SU-DHL-6 (cell line): ENCODE measurements around the gene AFAP1.

Source experiments
- H2AFZ ChIP-seq: fragments of 200-600 bp; sonication (generic); 2 replicates; pipeline ENCODE4 v1.6.1; 2014; ENCODE audit warnings: low read depth, mild to moderate bottlenecking, moderate library complexity, mixed read lengths, antibody characterized with exemption, low read length; ENCODE audit not compliant: severe bottlenecking
- H3F3A ChIP-seq: fragments of 200-600 bp; shearing (Covaris generic); 2 replicates; pipeline ENCODE4 v1.6.0; 2016; ENCODE audit warnings: antibody characterized with exemption, mild to moderate bottlenecking; ENCODE audit not compliant: insufficient read depth
- H3K27ac ChIP-seq: fragments of 200-600 bp; sonication (generic); 2 replicates; pipeline ENCODE4 v1.5.1; 2016; ENCODE audit warnings: low read depth, mild to moderate bottlenecking, low read length, moderate library complexity, mixed read lengths
- H3K27me3 ChIP-seq: fragments of 200-600 bp; sonication (generic), shearing (Covaris generic); 2 replicates; pipeline ENCODE4 v1.6.0; 2014; ENCODE audit warnings: mild to moderate bottlenecking, low read length
- H3K36me3 ChIP-seq: fragments of 200-600 bp; sonication (generic); 2 replicates; pipeline ENCODE4 v1.6.1; 2014; ENCODE audit warnings: mild to moderate bottlenecking, low read length, mixed read lengths
- H3K4me2 ChIP-seq: fragments of 300-600, 200-600 bp; shearing (Covaris generic), sonication (generic); 2 replicates; pipeline ENCODE4 v1.6.0; 2014; ENCODE audit warnings: low read length, low read depth, mild to moderate bottlenecking; ENCODE audit not compliant: poor library complexity, severe bottlenecking
- H3K4me3 ChIP-seq: fragments of 200-600 bp; sonication (generic); 2 replicates; pipeline ENCODE4 v1.5.1; 2014; ENCODE audit warnings: antibody characterized with exemption, low read length, mild to moderate bottlenecking, mixed read lengths; ENCODE audit not compliant: insufficient read depth, poor library complexity, severe bottlenecking
- H3K79me2 ChIP-seq: fragments of 200-600 bp; sonication (generic); 2 replicates; pipeline ENCODE4 v1.6.1; 2014; ENCODE audit warnings: mild to moderate bottlenecking, low read length, moderate library complexity; ENCODE audit not compliant: insufficient read depth
- H3K9ac ChIP-seq: fragments of 200-600 bp; sonication (generic); 2 replicates; pipeline ENCODE4 v1.7.0; 2014; ENCODE audit warnings: mild to moderate bottlenecking, low read length
- H3K9me2 ChIP-seq: fragments of 200-600 bp; sonication (generic); replicated peaks from 2 replicates; pipeline ENCODE4 v1.6.1; 2014; ENCODE audit warnings: low read length; ENCODE audit not compliant: insufficient read depth
- H3K9me3 ChIP-seq: fragments of 200-600 bp; sonication (generic); 2 replicates; pipeline ENCODE4 v1.6.1; 2014; ENCODE audit warnings: low read length, mixed read lengths; ENCODE audit not compliant: insufficient read depth
- H4K20me1 ChIP-seq: fragments of 200-600 bp; sonication (generic); 2 replicates; pipeline ENCODE4 v1.6.1; 2014; ENCODE audit warnings: low read depth, mild to moderate bottlenecking, antibody characterized with exemption, low read length, moderate library complexity, mixed read lengths
- CTCF ChIP-seq: fragments of 200-600 bp; sonication (generic); IDR thresholded peaks from one replicate; pipeline ENCODE4 v1.5.1; 2017; ENCODE audit warnings: antibody characterized with exemption, mild to moderate bottlenecking, low read length, moderate library complexity; ENCODE audit not compliant: insufficient read depth, poor library complexity, severe bottlenecking
- EZH2phosphoT487 ChIP-seq: fragments of 200-600 bp; sonication (generic), shearing (Covaris generic); conservative IDR thresholded peaks from 2 replicates; pipeline ENCODE4 v1.6.1; 2018; ENCODE audit warnings: mild to moderate bottlenecking, antibody characterized with exemption, low read length, moderate library complexity, mixed read lengths

Gene AFAP1

GRCh38 chr4:7755561-7755960 is 184.1 kb downstream of the AFAP1 start:
- no peaks in the 10 kb centered on the region for H4K20me1 ChIP-seq
- H3K79me2 ChIP-seq: no peaks in the 10 kb centered on the region
- H3K4me3 ChIP-seq: no peak overlapping the region
- TF ChIP-seq EZH2phosphoT487: no peak
- no peak for TF ChIP-seq CTCF
- H3K9me2 ChIP-seq: no peaks in the 10 kb centered on the region
- no peaks in the 10 kb centered on the region for H3K36me3 ChIP-seq
- H3K27me3 ChIP-seq: no peaks in the 10 kb centered on the region
- no peak overlapping the region for H2AFZ ChIP-seq
- H3F3A ChIP-seq: no peaks in the 10 kb centered on the region
- no peak overlapping the region for H3K4me2 ChIP-seq
- H3K27ac ChIP-seq: no peak overlapping the region
- no peak overlapping the region for H3K9ac ChIP-seq
- H3K9me3 ChIP-seq: no peaks in the 10 kb centered on the region

- no peaks in the 10 kb centered on the region for H3K27me3 ChIP-seq
- H3K36me3 ChIP-seq: no peaks in the 10 kb centered on the region
- no peaks in the 10 kb centered on the region for H3F3A ChIP-seq
- no peaks in the 10 kb centered on the region for H3K9me2 ChIP-seq
- H3K9me3 ChIP-seq: no peaks in the 10 kb centered on the region
- H4K20me1 ChIP-seq: no peaks in the 10 kb centered on the region
- H3K9ac ChIP-seq: no peak overlapping the region
- H2AFZ ChIP-seq: no peak overlapping the region
- TF ChIP-seq CTCF (no peak), EZH2phosphoT487 (no peak)
- H3K27ac ChIP-seq: no peak overlapping the region
- no peaks in the 10 kb centered on the region for H3K79me2 ChIP-seq
- H3K4me2 ChIP-seq: no peak overlapping the region
- no peak overlapping the region for H3K4me3 ChIP-seq
These were observed 184.9 kb downstream of the AFAP1 start for GRCh38 chr4:7754565-7755262.

- H3K27ac ChIP-seq: no peak overlapping the region
- no peak overlapping the region for H3K4me3 ChIP-seq
These were observed 185.7 kb downstream of the AFAP1 start for GRCh38 chr4:7753931-7754465.

GRCh38 chr4:7753271-7753670 is 186.4 kb downstream of the AFAP1 start:
- no peak overlapping the region for H3K4me2 ChIP-seq
- no peak overlapping the region for H3K27ac ChIP-seq
- H3K27me3 ChIP-seq: no peaks in the 10 kb centered on the region
- no peaks in the 10 kb centered on the region for H4K20me1 ChIP-seq
- H3F3A ChIP-seq: no peaks in the 10 kb centered on the region
- H3K9ac ChIP-seq: no peak overlapping the region
- H3K9me3 ChIP-seq: no peaks in the 10 kb centered on the region
- no peak overlapping the region for H3K4me3 ChIP-seq
- H3K79me2 ChIP-seq: no peaks in the 10 kb centered on the region
- H3K9me2 ChIP-seq: no peaks in the 10 kb centered on the region
- H3K36me3 ChIP-seq: no peaks in the 10 kb centered on the region
- H2AFZ ChIP-seq: no peak overlapping the region
- TF ChIP-seq EZH2phosphoT487: no peak
- TF ChIP-seq CTCF: no peak

More at GRCh38 chr4:7753931-7754465, 185.7 kb downstream of the AFAP1 start:
- Histone ChIP-seq H3K27me3 (no peaks in the 10 kb centered on the region), H4K20me1 (no peaks in the 10 kb centered on the region), H3K36me3 (no peaks in the 10 kb centered on the region), H3F3A (no peaks in the 10 kb centered on the region), H3K9me2 (no peaks in the 10 kb centered on the region), H2AFZ (no peak overlapping the region), H3K9ac (no peak overlapping the region), H3K9me3 (no peaks in the 10 kb centered on the region), H3K4me2 (no peak overlapping the region), H3K79me2 (no peaks in the 10 kb centered on the region)
- no peak for TF ChIP-seq EZH2phosphoT487
